DMS 273 (cell line): ENCODE data around the gene TSN.

ENCODE experiments used
- DNase-seq: peaks from one replicate; lab custom pipeline; 2025; ENCODE audit not compliant: unreplicated experiment; lab: John Stamatoyannopoulos, UW

TSN gene

GRCh38 chr2:121741450-121741849 is 14.0 kb upstream of the TSN start:
- no peak for DNase-seq

GRCh38 chr2:121746071-121746578 is 9.3 kb upstream of the TSN start:
- no peak for DNase-seq

GRCh38 chr2:121748202-121748601 is 7.2 kb upstream of the TSN start:
- no peak for DNase-seq

GRCh38 chr2:121754851-121755236 is 607 bp upstream of the TSN start:
- no peak for DNase-seq

GRCh38 chr2:121764681-121765228 is 9.3 kb downstream of the TSN start:
- no peak for DNase-seq

GRCh38 chr2:121766624-121767023 is 11.2 kb downstream of the TSN start:
- no peak for DNase-seq

- no peak for DNase-seq
Observed at GRCh38 chr2:121768143-121768755, 12.8 kb downstream of the TSN start.

GRCh38 chr2:121771976-121772742 is 16.7 kb downstream of the TSN start:
- peak; percentile 92 for DNase-seq

- no peak for DNase-seq
Observed at GRCh38 chr2:121774235-121774634, 18.8 kb downstream of the TSN start.

GRCh38 chr2:121776361-121776760 is 20.9 kb downstream of the TSN start:
- DNase-seq, result no peak

GRCh38 chr2:121776885-121777698 is 21.6 kb downstream of the TSN start:
- peak; percentile 80 for DNase-seq

GRCh38 chr2:121777699-121778058 is 22.2 kb downstream of the TSN start:
- peak; percentile 35 for DNase-seq

- peak; percentile 37 for DNase-seq
Observed at GRCh38 chr2:121778741-121779487, 23.5 kb downstream of the TSN start.

GRCh38 chr2:121783180-121783579 is 27.7 kb downstream of the TSN start:
- no peak for DNase-seq

- no peak for DNase-seq
Observed at GRCh38 chr2:121788685-121789084, 33.2 kb downstream of the TSN start.

GRCh38 chr2:121790276-121790956 is 35.0 kb downstream of the TSN start:
- DNase-seq, result no peak

- DNase-seq, result no peak
Observed at GRCh38 chr2:121791290-121791689, 35.8 kb downstream of the TSN start.

GRCh38 chr2:121791801-121792221 is 36.4 kb downstream of the TSN start:
- DNase-seq, result no peak

- DNase-seq, result no peak
Observed at GRCh38 chr2:121793816-121794215, 38.4 kb downstream of the TSN start.

GRCh38 chr2:121794233-121794632 is 38.8 kb downstream of the TSN start:
- no peak for DNase-seq
